GM23248 (cell line): ENCODE data around the gene SLC4A8. TPM values are rescaled to one million over a fixed set of nuclear protein-coding genes. Genes with fewer than 3 reads are reported as not detected.

Experiments
- DNase-seq: peaks from one replicate; pipeline ENCODE4 v3.0.0-alpha.2; 2015
- H2AFZ ChIP-seq: fragments of 200-600 bp; sonication (generic); 2 replicates; pipeline ENCODE4 v1.6.1; 2016; ENCODE audit warnings: antibody characterized with exemption
- H3F3A ChIP-seq: fragments of 200-600 bp; sonication (generic); 2 replicates; pipeline ENCODE4 v1.6.1; 2016; ENCODE audit warnings: mild to moderate bottlenecking, antibody characterized with exemption, mixed run types; ENCODE audit not compliant: insufficient read depth
- H3K27ac ChIP-seq: fragments of 200-600 bp; sonication (generic); 2 replicates; pipeline ENCODE4 v1.5.1; 2016; ENCODE audit warnings: mild to moderate bottlenecking
- H3K27me3 ChIP-seq: fragments of 200-600 bp; sonication (generic); replicated peaks from 2 replicates; pipeline ENCODE4 v1.6.1; 2016; ENCODE audit warnings: mild to moderate bottlenecking; ENCODE audit not compliant: insufficient read depth
- H3K36me3 ChIP-seq: fragments of 200-600 bp; sonication (generic); 2 replicates; pipeline ENCODE4 v1.6.1; 2016; ENCODE audit warnings: low read depth, mild to moderate bottlenecking
- H3K4me1 ChIP-seq: fragments of 200-600 bp; sonication (generic); 2 replicates; pipeline ENCODE4 v1.6.1; 2016; ENCODE audit warnings: mild to moderate bottlenecking; ENCODE audit not compliant: insufficient read depth
- H3K4me2 ChIP-seq: fragments of 200-600 bp; sonication (generic); one replicate; pipeline ENCODE4 v1.6.1; 2016; ENCODE audit warnings: mild to moderate bottlenecking; ENCODE audit not compliant: unreplicated experiment
- H3K4me3 ChIP-seq: fragments of 200-600 bp; sonication (generic); 2 replicates; pipeline ENCODE4 v1.5.1; 2016; ENCODE audit warnings: mild to moderate bottlenecking
- H3K79me2 ChIP-seq: fragments of 200-600 bp; sonication (generic); 2 replicates; pipeline ENCODE4 v1.6.1; 2016; ENCODE audit warnings: mild to moderate bottlenecking; ENCODE audit not compliant: insufficient read depth
- H3K9ac ChIP-seq: fragments of 200-600 bp; sonication (generic); 2 replicates; pipeline ENCODE4 v1.6.1; 2016; ENCODE audit warnings: mild to moderate bottlenecking
- H3K9me2 ChIP-seq: fragments of 200-600 bp; sonication (generic); 2 replicates; pipeline ENCODE4 v1.6.1; 2016; ENCODE audit warnings: mixed run types, mild to moderate bottlenecking, moderate library complexity; ENCODE audit not compliant: insufficient read depth
- H3K9me3 ChIP-seq: fragments of 200-600 bp; sonication (generic); one replicate; pipeline ENCODE4 v1.6.1; 2017; ENCODE audit warnings: low read depth
- H4K20me1 ChIP-seq: fragments of 200-600 bp; sonication (generic); 2 replicates; pipeline ENCODE4 v1.6.0; 2016; ENCODE audit not compliant: insufficient read depth
- EZH2 ChIP-seq: fragments of 200-600 bp; sonication (generic); IDR thresholded peaks from 2 replicates; pipeline ENCODE4 v1.6.1; 2018; ENCODE audit warnings: antibody characterized with exemption, mild to moderate bottlenecking; ENCODE audit not compliant: insufficient read depth, poor library complexity, severe bottlenecking
- EZH2phosphoT487 ChIP-seq: fragments of 200-600 bp; sonication (generic); IDR thresholded peaks from 2 replicates; pipeline ENCODE4 v1.6.1; 2018; ENCODE audit warnings: antibody characterized with exemption, moderate library complexity, mild to moderate bottlenecking, low read depth; ENCODE audit not compliant: insufficient read depth
- WGBS, 2 experiments: methylation state at CpG; one replicate each; pipeline ENCODE4 v1.1.6; 2015 to 2017; ENCODE audit warnings: low lambda C conversion rate in 2 of 2, low coverage in 1 of 2; ENCODE audit errors: missing lambda C conversion rate in 2 of 2; 5-methylcytosine and 5-hydroxymethylcytosine counted together
- in situ Hi-C: fragments of 300-500 bp; cut with MboI; formaldehyde crosslinking; loops from 2 replicates; pipeline ENCODE4 v1.15.0; 2020
- polyA plus RNA-seq: library from polyadenylated mRNA; unstranded; fragments of >200 nt; fragmentation: Nextera tagmentation; extraction: Ambion mirVana; gene quantifications from 2 replicates; pipeline ENCODE4 v1.2.1, GENCODE V29; 2016
- total RNA-seq: library from RNA; depleted of rRNA; stranded (reverse); fragments of >200 nt; shearing (Covaris generic); gene quantifications from 2 replicates; pipeline ENCODE4 v1.2.3, GENCODE V29; 2014

The SLC4A8 gene
- total and polyA plus RNA-seq, 2 experiments from 2014 or later: 2.6 to 3.1 TPM

- TF ChIP-seq EZH2: no peak
- TF ChIP-seq EZH2phosphoT487: no peak
- Histone ChIP-seq H3K4me3 (no peak overlapping the region), H3K9me2 (no peaks in the 10 kb centered on the region), H2AFZ (no peak overlapping the region), H3K4me1 (no peaks in the 10 kb centered on the region), H3K79me2 (no peaks in the 10 kb centered on the region), H4K20me1 (no peaks in the 10 kb centered on the region), H3K9me3 (no peaks in the 10 kb centered on the region), H3K27me3 (no peaks in the 10 kb centered on the region), H3F3A (no peaks in the 10 kb centered on the region), H3K4me2 (no peak overlapping the region), H3K27ac (no peak overlapping the region), H3K9ac (no peak overlapping the region), H3K36me3 (no peaks in the 10 kb centered on the region)
- DNase-seq: no peak
- in situ Hi-C loops: no loop called here
These were observed 34.0 kb downstream of the SLC4A8 start for GRCh38 chr12:51458635-51459034.

GRCh38 chr12:51460519-51460918 lies 35.9 kb downstream of the SLC4A8 start:
- DNase-seq: no peak
- Histone ChIP-seq H3K9me3 (no peaks in the 10 kb centered on the region), H3F3A (no peaks in the 10 kb centered on the region), H3K9ac (no peak overlapping the region), H3K79me2 (no peaks in the 10 kb centered on the region), H3K4me1 (no peaks in the 10 kb centered on the region), H2AFZ (no peak overlapping the region), H3K4me3 (no peak overlapping the region), H3K4me2 (no peak overlapping the region), H3K9me2 (no peaks in the 10 kb centered on the region), H3K36me3 (no peaks in the 10 kb centered on the region), H4K20me1 (no peaks in the 10 kb centered on the region), H3K27ac (no peak overlapping the region), H3K27me3 (no peaks in the 10 kb centered on the region)
- TF ChIP-seq EZH2 (no peak), EZH2phosphoT487 (no peak)
- 74 to 77% methylated on average over 2 of the region's 2 CpGs for WGBS, 2 experiments
- in situ Hi-C loops: no loop called here

- TF ChIP-seq EZH2phosphoT487: no peak
- no peak for TF ChIP-seq EZH2
- Histone ChIP-seq H4K20me1 (no peaks in the 10 kb centered on the region), H3K4me2 (no peak overlapping the region), H3F3A (no peaks in the 10 kb centered on the region), H3K4me1 (no peaks in the 10 kb centered on the region), H3K27me3 (no peaks in the 10 kb centered on the region), H3K27ac (no peak overlapping the region), H3K9me2 (no peaks in the 10 kb centered on the region), H2AFZ (no peak overlapping the region), H3K9ac (no peak overlapping the region), H3K4me3 (no peak overlapping the region), H3K79me2 (no peaks in the 10 kb centered on the region), H3K36me3 (no peaks in the 10 kb centered on the region), H3K9me3 (no peaks in the 10 kb centered on the region)
- 63 to 80% methylated on average over 1 of the region's 1 CpG for WGBS, 2 experiments
- in situ Hi-C loops: no loop called here
- DNase-seq: no peak
These were observed 40.9 kb downstream of the SLC4A8 start for GRCh38 chr12:51465491-51465890.

GRCh38 chr12:51470116-51470515 lies 45.5 kb downstream of the SLC4A8 start:
- no peak overlapping the region for H3K4me3 ChIP-seq
- TF ChIP-seq EZH2 (no peak), EZH2phosphoT487 (no peak)
- in situ Hi-C loops: no loop called here
- no peaks in the 10 kb centered on the region for H4K20me1 ChIP-seq
- 96 to 100% methylated on average over 1 of the region's 1 CpG for WGBS, 2 experiments
- no peaks in the 10 kb centered on the region for H3K79me2 ChIP-seq
- no peak for DNase-seq
- H3K9ac ChIP-seq: no peak overlapping the region
- H3K36me3 ChIP-seq: no peaks in the 10 kb centered on the region
- H2AFZ ChIP-seq: no peak overlapping the region
- H3K27ac ChIP-seq: no peak overlapping the region
- no peaks in the 10 kb centered on the region for H3K9me3 ChIP-seq
- H3K4me2 ChIP-seq: no peak overlapping the region
- no peaks in the 10 kb centered on the region for H3F3A ChIP-seq
- H3K27me3 ChIP-seq: no peaks in the 10 kb centered on the region
- H3K9me2 ChIP-seq: no peaks in the 10 kb centered on the region
- no peaks in the 10 kb centered on the region for H3K4me1 ChIP-seq

GRCh38 chr12:51471111-51471864 lies 46.7 kb downstream of the SLC4A8 start:
- in situ Hi-C loops: no loop called here
- no peaks in the 10 kb centered on the region for H3K9me3 ChIP-seq
- H3K4me1 ChIP-seq: no peaks in the 10 kb centered on the region
- no peaks in the 10 kb centered on the region for H3K27me3 ChIP-seq
- no peaks in the 10 kb centered on the region for H3K9me2 ChIP-seq
- no peak for DNase-seq
- H2AFZ ChIP-seq: no peak overlapping the region
- H3K4me3 ChIP-seq: no peak overlapping the region
- no peaks in the 10 kb centered on the region for H3K79me2 ChIP-seq
- H3K36me3 ChIP-seq: no peaks in the 10 kb centered on the region
- H4K20me1 ChIP-seq: no peaks in the 10 kb centered on the region
- H3F3A ChIP-seq: no peaks in the 10 kb centered on the region
- no peak overlapping the region for H3K27ac ChIP-seq
- WGBS, 2 experiments: 51 to 53% methylated on average over 7 of the region's 7 CpGs
- TF ChIP-seq EZH2phosphoT487: no peak
- TF ChIP-seq EZH2: no peak
- no peak overlapping the region for H3K9ac ChIP-seq
- H3K4me2 ChIP-seq: no peak overlapping the region
